ENCODE results near the gene TTLL13.

DNA sequence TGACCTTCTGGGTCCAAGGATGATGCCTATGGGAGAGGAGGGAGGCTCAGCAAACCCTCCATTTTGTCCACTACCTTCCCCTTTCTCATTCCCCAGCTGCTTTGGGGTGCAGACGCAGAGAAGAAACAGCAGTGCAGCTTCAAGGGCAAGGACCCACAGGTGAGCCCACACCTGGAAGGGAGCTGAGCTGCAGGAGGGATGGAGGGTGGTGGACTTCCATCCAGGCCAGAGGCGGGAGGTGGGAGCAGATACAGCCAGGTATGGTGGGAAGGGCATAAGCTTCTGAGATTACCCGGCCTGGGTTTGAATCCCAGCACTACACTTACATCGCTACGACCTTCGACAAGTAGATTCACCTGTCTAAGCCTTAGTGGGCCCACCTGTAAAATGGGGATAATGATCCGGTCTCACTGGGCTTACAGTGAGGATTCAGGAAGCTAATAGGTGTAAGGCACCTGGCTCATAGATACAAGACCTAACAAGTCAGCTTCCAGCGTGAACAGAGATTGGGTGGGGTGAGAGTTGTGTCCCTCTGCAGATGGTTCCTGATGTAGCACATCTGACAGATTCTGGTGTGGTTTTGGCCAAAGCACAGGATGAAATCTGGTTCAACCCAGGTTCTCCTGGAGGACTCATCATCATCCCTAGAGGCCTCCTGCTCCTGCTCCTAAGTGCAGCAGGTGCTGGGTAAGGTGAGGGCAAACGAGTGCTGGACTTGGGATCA is 31.5 kb upstream of the TTLL13 start:
- TF ChIP-seq, protein P1, sequence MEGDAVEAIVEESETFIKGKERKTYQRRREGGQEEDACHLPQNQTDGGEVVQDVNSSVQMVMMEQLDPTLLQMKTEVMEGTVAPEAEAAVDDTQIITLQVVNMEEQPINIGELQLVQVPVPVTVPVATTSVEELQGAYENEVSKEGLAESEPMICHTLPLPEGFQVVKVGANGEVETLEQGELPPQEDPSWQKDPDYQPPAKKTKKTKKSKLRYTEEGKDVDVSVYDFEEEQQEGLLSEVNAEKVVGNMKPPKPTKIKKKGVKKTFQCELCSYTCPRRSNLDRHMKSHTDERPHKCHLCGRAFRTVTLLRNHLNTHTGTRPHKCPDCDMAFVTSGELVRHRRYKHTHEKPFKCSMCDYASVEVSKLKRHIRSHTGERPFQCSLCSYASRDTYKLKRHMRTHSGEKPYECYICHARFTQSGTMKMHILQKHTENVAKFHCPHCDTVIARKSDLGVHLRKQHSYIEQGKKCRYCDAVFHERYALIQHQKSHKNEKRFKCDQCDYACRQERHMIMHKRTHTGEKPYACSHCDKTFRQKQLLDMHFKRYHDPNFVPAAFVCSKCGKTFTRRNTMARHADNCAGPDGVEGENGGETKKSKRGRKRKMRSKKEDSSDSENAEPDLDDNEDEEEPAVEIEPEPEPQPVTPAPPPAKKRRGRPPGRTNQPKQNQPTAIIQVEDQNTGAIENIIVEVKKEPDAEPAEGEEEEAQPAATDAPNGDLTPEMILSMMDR (IDR thresholded peaks at IDR 0.05), result no peak
- TF ChIP-seq POLR2A (IDR thresholded peaks at IDR 0.05), result no peak
